ENCODE measurements around the gene FSTL4. TPM values are rescaled to one million over a fixed set of nuclear protein-coding genes. Genes with fewer than 3 reads are reported as not detected.

Gene FSTL4
- total and polyA plus RNA-seq, 2 donors from 2014 or later = 0.09 to 4.0 TPM

GRCh38 chr5:133406977-133407632 lies 205.2 kb downstream of the FSTL4 start:
- peak overlapping the region in 1 of 2 donors; percentile 17 for H3K27ac ChIP-seq (ENCODE audit: low read depth in 2 of 2, low read length in 2 of 2)
- no peak overlapping the region for H3K4me3 ChIP-seq (ENCODE audit: low read length in 3 of 3)
- no peak for TF ChIP-seq CTCF (IDR thresholded peaks at IDR 0.05; ENCODE audit: borderline replicate concordance, extremely low read depth, insufficient read depth)
- intact Hi-C loops (cut with DNase I) = no loop called here
- peak in 4 of 5 donors; percentile 29 to 78 (median 54) for DNase-seq
- no peak for FAIRE-seq
- no peaks in the 10 kb centered on the region for H3K27me3 ChIP-seq (ENCODE audit: control insufficient read depth, insufficient read depth, low read length)
- H3K9ac ChIP-seq (ENCODE audit: low read length in 3 of 3) = no peak overlapping the region
- H3K9me3 ChIP-seq (ENCODE audit: control insufficient read depth in 2 of 3, insufficient read depth in 1 of 3, low read length in 3 of 3) = no peaks in the 10 kb centered on the region
- H3K36me3 ChIP-seq (ENCODE audit: control insufficient read depth in 2 of 3, insufficient read depth in 3 of 3, low read length in 3 of 3) = no peaks in the 10 kb centered on the region
- peaks cover 0 to 7% (median 2%) of the 10 kb centered on the region in 3 donors for H3K4me1 ChIP-seq (ENCODE audit: control insufficient read depth in 2 of 3, insufficient read depth in 2 of 3, low read depth in 1 of 3, low read length in 3 of 3)

GRCh38 chr5:133406208-133406976 lies 205.9 kb downstream of the FSTL4 start:
- DNase-seq (peak in 1 of 5 donors; percentile 22), FAIRE-seq (no peak)
- no peak overlapping the region for H3K9ac ChIP-seq (ENCODE audit: low read length in 3 of 3)
- H3K9me3 ChIP-seq (ENCODE audit: control insufficient read depth in 2 of 3, insufficient read depth in 1 of 3, low read length in 3 of 3) = no peaks in the 10 kb centered on the region
- intact Hi-C loops (cut with DNase I) = no loop called here
- no peaks in the 10 kb centered on the region for H3K27me3 ChIP-seq (ENCODE audit: control insufficient read depth, insufficient read depth, low read length)
- no peak for TF ChIP-seq CTCF (IDR thresholded peaks at IDR 0.05; ENCODE audit: borderline replicate concordance, extremely low read depth, insufficient read depth)
- no peaks in the 10 kb centered on the region for H3K36me3 ChIP-seq (ENCODE audit: control insufficient read depth in 2 of 3, insufficient read depth in 3 of 3, low read length in 3 of 3)
- peaks cover 0 to 7% (median 2%) of the 10 kb centered on the region in 3 donors for H3K4me1 ChIP-seq (ENCODE audit: control insufficient read depth in 2 of 3, insufficient read depth in 2 of 3, low read depth in 1 of 3, low read length in 3 of 3)
- no peak overlapping the region for H3K4me3 ChIP-seq (ENCODE audit: low read length in 3 of 3)
- no peak overlapping the region for H3K27ac ChIP-seq (ENCODE audit: low read depth in 2 of 2, low read length in 2 of 2)

- no peak for DNase-seq
- Histone ChIP-seq H3K9ac (ENCODE audit: low read length in 3 of 3) (no peak overlapping the region), H3K4me3 (ENCODE audit: low read length in 3 of 3) (no peak overlapping the region), H3K9me3 (ENCODE audit: control insufficient read depth in 2 of 3, insufficient read depth in 1 of 3, low read length in 3 of 3) (no peaks in the 10 kb centered on the region), H3K4me1 (ENCODE audit: control insufficient read depth in 2 of 3, insufficient read depth in 2 of 3, low read depth in 1 of 3, low read length in 3 of 3) (peaks cover 0 to 7% (median 2%) of the 10 kb centered on the region in 3 donors), H3K36me3 (ENCODE audit: control insufficient read depth in 2 of 3, insufficient read depth in 3 of 3, low read length in 3 of 3) (no peaks in the 10 kb centered on the region), H3K27ac (ENCODE audit: low read depth in 2 of 2, low read length in 2 of 2) (no peak overlapping the region), H3K27me3 (ENCODE audit: control insufficient read depth, insufficient read depth, low read length) (no peaks in the 10 kb centered on the region)
- intact Hi-C loops (cut with DNase I) = no loop called here
- FAIRE-seq = no peak
- TF ChIP-seq CTCF (IDR thresholded peaks at IDR 0.05; ENCODE audit: borderline replicate concordance, extremely low read depth, insufficient read depth) = no peak
Measured at GRCh38 chr5:133405275-133406034, 206.9 kb downstream of the FSTL4 start.
